Memory B cell (primary cell): ENCODE data around the gene DISP2.
A peak's percentile ranks its signal among the peaks of the same experiment; 100 is the strongest.

Source experiments
- ATAC-seq: fragments of 150-1000 bp; cut with Tn5 transposase; 2 replicates; pipeline ENCODE4 v1.10.0; 2021; ENCODE audit warnings: low read depth, mild to moderate bottlenecking, moderate library complexity
- DNase-seq, 2 donors: peaks; one replicate each; pipeline ENCODE4 v3.0.0; 2022; ENCODE audit warnings: low spot score in 2 of 2
- H3K27ac Mint-ChIP-seq: one replicate; pipeline ENCODE4 v1.8.0; 2022; ENCODE audit warnings: mild to moderate bottlenecking, moderate library complexity, mixed read lengths
- H3K27me3 Mint-ChIP-seq: one replicate; pipeline ENCODE4 v1.8.0; 2022; ENCODE audit warnings: mixed read lengths
- H3K36me3 Mint-ChIP-seq: one replicate; pipeline ENCODE4 v1.8.0; 2022; ENCODE audit warnings: mild to moderate bottlenecking, mixed read lengths
- H3K4me1 Mint-ChIP-seq: one replicate; pipeline ENCODE4 v1.8.0; 2022; ENCODE audit warnings: mixed read lengths
- H3K4me3 Mint-ChIP-seq: one replicate; pipeline ENCODE4 v1.8.0; 2022; ENCODE audit warnings: mild to moderate bottlenecking, moderate library complexity, mixed read lengths
- H3K9me3 Mint-ChIP-seq: one replicate; pipeline ENCODE4 v1.8.0; 2022; ENCODE audit warnings: mixed read lengths

DISP2 gene

GRCh38 chr15:40343512-40343911 lies 14.5 kb upstream of the DISP2 start:
- H3K27me3 Mint-ChIP-seq: no peaks in the 10 kb centered on the region
- H3K9me3 Mint-ChIP-seq: no peaks in the 10 kb centered on the region
- H3K36me3 Mint-ChIP-seq: no peaks in the 10 kb centered on the region
- H3K4me1 Mint-ChIP-seq: no peaks in the 10 kb centered on the region
- no peak for DNase-seq
- H3K27ac Mint-ChIP-seq: no peak overlapping the region
- no peak for ATAC-seq
- no peak overlapping the region for H3K4me3 Mint-ChIP-seq

DNA sequence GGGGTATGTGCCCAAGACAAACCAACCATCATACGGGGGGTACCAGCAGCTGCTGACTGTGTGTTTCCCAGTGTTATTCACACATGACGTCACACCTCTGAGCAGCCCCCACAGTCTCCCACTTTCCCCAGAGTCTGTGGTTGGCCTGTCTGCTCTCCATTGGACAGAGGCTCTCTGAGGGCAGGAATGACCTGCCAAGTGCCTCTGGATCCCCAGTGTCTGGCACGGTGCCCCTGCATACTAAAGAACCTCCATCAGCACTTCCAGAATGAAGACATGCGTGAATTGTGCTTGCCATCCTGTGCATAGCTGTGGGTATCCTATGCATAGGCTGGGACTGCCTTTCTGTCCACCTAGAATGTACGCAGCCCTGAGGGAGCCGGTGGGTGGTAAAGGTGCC lies 13.8 kb upstream of the DISP2 start:
- H3K4me1 Mint-ChIP-seq: no peaks in the 10 kb centered on the region
- no peak overlapping the region for H3K4me3 Mint-ChIP-seq
- no peak for ATAC-seq
- H3K9me3 Mint-ChIP-seq: no peaks in the 10 kb centered on the region
- H3K36me3 Mint-ChIP-seq: no peaks in the 10 kb centered on the region
- H3K27me3 Mint-ChIP-seq: no peaks in the 10 kb centered on the region
- DNase-seq: no peak
- H3K27ac Mint-ChIP-seq: no peak overlapping the region

GRCh38 chr15:40344631-40345120 lies 13.3 kb upstream of the DISP2 start:
- ATAC-seq: peak; percentile 92
- peak; percentile 70 to 71 for DNase-seq

GRCh38 chr15:40345225-40345866 lies 12.7 kb upstream of the DISP2 start:
- H3K27me3 Mint-ChIP-seq: no peaks in the 10 kb centered on the region
- H3K9me3 Mint-ChIP-seq: no peaks in the 10 kb centered on the region
- H3K36me3 Mint-ChIP-seq: no peaks in the 10 kb centered on the region
- DNase-seq (no peak), ATAC-seq (no peak)
- H3K27ac Mint-ChIP-seq: no peak overlapping the region
- no peaks in the 10 kb centered on the region for H3K4me1 Mint-ChIP-seq
- H3K4me3 Mint-ChIP-seq: no peak overlapping the region

More at GRCh38 chr15:40344631-40345120, 13.3 kb upstream of the DISP2 start:
- Mint-ChIP-seq H3K4me1 (no peaks in the 10 kb centered on the region), H3K9me3 (no peaks in the 10 kb centered on the region), H3K36me3 (no peaks in the 10 kb centered on the region), H3K4me3 (no peak overlapping the region), H3K27ac (no peak overlapping the region), H3K27me3 (no peaks in the 10 kb centered on the region)

DNA sequence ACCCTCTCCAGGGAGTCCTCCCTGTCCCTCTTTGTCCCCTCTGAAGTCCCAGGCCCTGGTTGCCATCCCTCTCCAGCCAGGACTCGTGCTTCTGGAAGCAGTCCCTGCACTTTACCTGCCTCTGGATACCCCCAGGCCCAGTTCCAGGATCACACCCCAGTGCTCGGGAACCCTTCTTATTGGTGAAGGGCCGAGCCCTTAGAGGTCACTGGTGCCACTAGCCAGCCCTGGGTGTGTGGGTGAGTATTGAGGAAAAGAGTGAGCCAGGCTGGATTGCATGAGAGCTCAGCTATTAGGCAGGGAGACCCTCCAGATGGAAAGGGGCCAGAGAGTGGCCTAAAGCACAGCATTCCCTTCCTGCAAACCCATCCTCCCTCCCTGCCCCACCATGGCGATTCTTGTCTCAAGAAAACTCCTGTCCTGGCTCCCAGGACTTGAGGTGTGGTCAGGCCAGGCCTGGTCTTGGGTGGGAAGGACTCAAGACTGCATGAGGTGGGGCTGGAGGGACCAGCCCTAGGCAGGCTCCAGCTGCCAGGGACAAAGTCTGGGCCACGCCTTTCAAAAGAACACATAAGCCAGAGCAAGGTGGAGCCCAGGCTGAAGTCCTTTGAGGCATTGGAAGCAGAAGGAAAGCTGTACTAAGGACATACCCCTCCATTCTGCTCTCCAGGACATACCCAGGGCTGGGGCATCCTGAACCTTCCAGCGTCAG lies 12.0 kb upstream of the DISP2 start:
- no peak overlapping the region for H3K4me3 Mint-ChIP-seq
- no peaks in the 10 kb centered on the region for H3K4me1 Mint-ChIP-seq
- H3K36me3 Mint-ChIP-seq: no peaks in the 10 kb centered on the region
- no peak overlapping the region for H3K27ac Mint-ChIP-seq
- no peaks in the 10 kb centered on the region for H3K9me3 Mint-ChIP-seq
- DNase-seq: no peak
- H3K27me3 Mint-ChIP-seq: no peaks in the 10 kb centered on the region
- no peak for ATAC-seq

DNA sequence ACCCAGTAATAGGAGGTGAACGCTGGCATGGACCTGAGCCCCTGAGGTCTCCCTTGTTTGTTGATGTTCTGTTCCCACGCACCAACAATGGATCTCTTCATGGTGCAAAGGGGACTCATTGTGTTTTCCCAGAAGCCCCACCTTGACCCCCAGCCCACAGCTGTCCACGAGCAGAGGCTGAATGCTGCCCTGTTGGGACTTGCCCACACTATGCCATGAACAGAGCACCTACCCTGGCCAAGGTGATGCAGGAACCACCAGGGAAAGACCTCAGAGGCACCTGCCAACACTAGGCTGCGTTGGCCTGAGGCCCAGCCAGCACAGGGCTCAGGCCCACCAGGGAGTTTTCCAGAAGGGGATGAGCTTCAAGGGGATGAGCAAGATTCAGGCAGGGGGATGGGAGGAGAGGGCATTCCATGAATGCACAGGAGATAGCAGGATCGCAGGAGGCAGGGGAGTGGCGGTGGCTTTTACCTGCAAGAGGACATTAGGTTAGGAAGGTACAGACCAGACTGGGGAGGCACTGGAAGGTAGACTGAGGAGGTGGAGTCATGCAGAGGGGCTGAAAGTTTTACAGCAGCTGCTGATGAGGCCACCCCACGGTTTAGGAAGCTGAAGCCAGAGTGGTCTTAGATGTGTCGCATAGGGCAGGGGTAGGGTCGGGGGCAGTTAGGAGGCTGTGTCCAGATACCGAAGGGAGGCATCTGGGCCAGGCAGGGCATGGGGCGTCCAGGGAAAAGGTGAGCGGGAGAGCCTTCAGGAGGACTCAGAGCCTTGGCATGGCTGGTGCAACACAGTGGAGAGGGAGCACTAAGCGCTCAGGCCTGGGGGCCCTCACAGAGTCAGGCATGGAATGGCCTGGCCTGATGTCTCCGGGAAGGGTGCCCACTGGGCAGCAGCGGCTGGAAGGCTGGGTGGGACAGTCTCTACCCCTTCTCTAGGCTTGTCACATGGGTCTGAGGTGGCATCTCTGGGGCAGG lies 11.2 kb upstream of the DISP2 start:
- no peak for DNase-seq
- Mint-ChIP-seq H3K4me1 (no peaks in the 10 kb centered on the region), H3K27ac (no peak overlapping the region), H3K36me3 (no peaks in the 10 kb centered on the region), H3K27me3 (no peaks in the 10 kb centered on the region), H3K4me3 (no peak overlapping the region), H3K9me3 (no peaks in the 10 kb centered on the region)
- ATAC-seq: no peak

GRCh38 chr15:40347559-40348473 lies 10.2 kb upstream of the DISP2 start:
- Mint-ChIP-seq H3K4me3 (no peak overlapping the region), H3K36me3 (peaks cover 2% of the 10 kb centered on the region), H3K4me1 (no peaks in the 10 kb centered on the region), H3K27me3 (no peaks in the 10 kb centered on the region), H3K27ac (no peak overlapping the region), H3K9me3 (no peaks in the 10 kb centered on the region)
- ATAC-seq (no peak), DNase-seq (no peak)

DNA sequence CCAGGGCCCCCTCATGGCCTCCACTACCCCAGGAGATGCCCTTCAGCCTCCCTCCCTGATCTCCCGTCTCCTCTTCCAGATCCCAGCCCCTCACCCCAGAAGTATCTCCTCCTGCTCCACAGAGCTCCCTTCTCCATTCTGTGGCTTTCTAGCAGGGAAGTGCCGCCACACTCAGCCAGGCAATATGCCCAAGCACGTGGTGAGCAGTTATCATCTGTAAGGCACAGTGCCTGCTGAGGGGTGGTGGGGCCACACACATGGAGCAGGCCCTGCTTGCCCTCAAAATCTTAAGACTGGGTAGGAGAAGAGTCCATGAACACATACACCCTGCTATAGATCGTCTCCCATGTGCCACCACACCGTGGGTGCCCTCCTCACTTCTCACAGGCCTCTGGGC lies 9.5 kb upstream of the DISP2 start:
- Mint-ChIP-seq H3K27ac (no peak overlapping the region), H3K9me3 (no peaks in the 10 kb centered on the region), H3K4me3 (no peak overlapping the region), H3K36me3 (peaks cover 2% of the 10 kb centered on the region), H3K27me3 (no peaks in the 10 kb centered on the region), H3K4me1 (no peaks in the 10 kb centered on the region)
- no peak for DNase-seq
- ATAC-seq: no peak

GRCh38 chr15:40349163-40349562 lies 8.9 kb upstream of the DISP2 start:
- ATAC-seq (no peak), DNase-seq (no peak)
- Mint-ChIP-seq H3K4me3 (no peak overlapping the region), H3K9me3 (no peaks in the 10 kb centered on the region), H3K27ac (peak overlapping the region; percentile 24), H3K4me1 (no peaks in the 10 kb centered on the region), H3K36me3 (peaks cover 2% of the 10 kb centered on the region), H3K27me3 (peaks cover 1% of the 10 kb centered on the region)

GRCh38 chr15:40352281-40352901 lies 5.6 kb upstream of the DISP2 start:
- Mint-ChIP-seq H3K27me3 (peaks cover 1% of the 10 kb centered on the region), H3K4me1 (peaks cover 6% of the 10 kb centered on the region), H3K9me3 (no peaks in the 10 kb centered on the region), H3K27ac (no peak overlapping the region), H3K36me3 (peaks cover 2% of the 10 kb centered on the region), H3K4me3 (no peak overlapping the region)
- DNase-seq: no peak
- ATAC-seq: no peak

DNA sequence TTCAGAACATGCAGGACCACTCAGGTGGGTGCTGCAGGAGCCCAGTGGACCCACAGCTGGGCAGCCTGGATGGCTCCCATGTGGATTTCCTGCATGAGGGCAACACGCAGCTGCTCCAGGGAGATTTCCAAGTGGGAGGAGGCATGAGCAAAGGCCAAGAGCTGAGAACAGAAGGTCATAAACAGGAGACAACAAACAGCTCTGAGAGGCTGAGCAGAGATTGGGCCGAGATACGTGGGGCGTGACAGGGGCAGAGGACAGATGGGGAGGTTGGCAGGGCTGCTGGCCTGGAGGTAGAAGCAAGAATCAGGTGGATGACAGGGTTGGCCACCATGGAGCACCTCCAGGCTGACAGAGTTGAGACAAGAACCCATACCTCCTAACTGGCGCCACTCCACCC lies 4.3 kb upstream of the DISP2 start:
- no peak for DNase-seq

GRCh38 chr15:40354408-40355171 lies 3.4 kb upstream of the DISP2 start:
- H3K36me3 Mint-ChIP-seq: peaks cover 2% of the 10 kb centered on the region
- H3K9me3 Mint-ChIP-seq: no peaks in the 10 kb centered on the region

More for the DNA sequence above, 4.3 kb upstream of the DISP2 start:
- Mint-ChIP-seq H3K4me3 (no peak overlapping the region), H3K36me3 (peaks cover 2% of the 10 kb centered on the region), H3K9me3 (no peaks in the 10 kb centered on the region), H3K4me1 (peaks cover 10% of the 10 kb centered on the region), H3K27ac (no peak overlapping the region), H3K27me3 (peaks cover 1% of the 10 kb centered on the region)
- no peak for ATAC-seq

More at GRCh38 chr15:40354408-40355171, 3.4 kb upstream of the DISP2 start:
- Mint-ChIP-seq H3K27ac (no peak overlapping the region), H3K4me3 (no peak overlapping the region), H3K4me1 (peaks cover 10% of the 10 kb centered on the region), H3K27me3 (peaks cover 1% of the 10 kb centered on the region)
- no peak for DNase-seq
- ATAC-seq: no peak
